Measurements from ENCODE around the gene KHDRBS2. TPM values are rescaled to one million over a fixed set of nuclear protein-coding genes. Genes with fewer than 3 reads are reported as not detected.

Gene KHDRBS2
- total and polyA plus RNA-seq, 2 donors (not counting 1 experiment from before 2014, with no cell fraction given), result not detected

- no peak for TF ChIP-seq EZH2 (IDR thresholded peaks at IDR 0.05; ENCODE audit: low read length, missing control alignments)
- TF ChIP-seq, protein P1, sequence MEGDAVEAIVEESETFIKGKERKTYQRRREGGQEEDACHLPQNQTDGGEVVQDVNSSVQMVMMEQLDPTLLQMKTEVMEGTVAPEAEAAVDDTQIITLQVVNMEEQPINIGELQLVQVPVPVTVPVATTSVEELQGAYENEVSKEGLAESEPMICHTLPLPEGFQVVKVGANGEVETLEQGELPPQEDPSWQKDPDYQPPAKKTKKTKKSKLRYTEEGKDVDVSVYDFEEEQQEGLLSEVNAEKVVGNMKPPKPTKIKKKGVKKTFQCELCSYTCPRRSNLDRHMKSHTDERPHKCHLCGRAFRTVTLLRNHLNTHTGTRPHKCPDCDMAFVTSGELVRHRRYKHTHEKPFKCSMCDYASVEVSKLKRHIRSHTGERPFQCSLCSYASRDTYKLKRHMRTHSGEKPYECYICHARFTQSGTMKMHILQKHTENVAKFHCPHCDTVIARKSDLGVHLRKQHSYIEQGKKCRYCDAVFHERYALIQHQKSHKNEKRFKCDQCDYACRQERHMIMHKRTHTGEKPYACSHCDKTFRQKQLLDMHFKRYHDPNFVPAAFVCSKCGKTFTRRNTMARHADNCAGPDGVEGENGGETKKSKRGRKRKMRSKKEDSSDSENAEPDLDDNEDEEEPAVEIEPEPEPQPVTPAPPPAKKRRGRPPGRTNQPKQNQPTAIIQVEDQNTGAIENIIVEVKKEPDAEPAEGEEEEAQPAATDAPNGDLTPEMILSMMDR (conservative IDR thresholded peaks at IDR 0.05 in 1 of 2, IDR thresholded peaks at IDR 0.05 in 1 of 2; ENCODE audit: low read depth in 1 of 2, low read length in 2 of 2), result no peak
- H2AFZ ChIP-seq (ENCODE audit: low read length), result no peak overlapping the region
- H3K4me1 ChIP-seq (ENCODE audit: control insufficient read depth, extremely low read depth, insufficient read depth, low read length), result no peaks in the 10 kb centered on the region
- H3K79me2 ChIP-seq (ENCODE audit: control insufficient read depth, insufficient read depth, low read length), result no peaks in the 10 kb centered on the region
- no peaks in the 10 kb centered on the region for H3K9me3 ChIP-seq (ENCODE audit: control insufficient read depth, insufficient read depth, low read depth, low read length)
- no peak overlapping the region for H3K27ac ChIP-seq (ENCODE audit: insufficient read depth, low read length)
- no peaks in the 10 kb centered on the region for H4K20me1 ChIP-seq (ENCODE audit: control insufficient read depth, extremely low read depth, insufficient read depth, low read length)
- no peak overlapping the region for H3K9ac ChIP-seq (ENCODE audit: insufficient read depth, low read length)
- H3K4me2 ChIP-seq (ENCODE audit: extremely low read depth, insufficient read depth, low read length), result no peak overlapping the region
- no peaks in the 10 kb centered on the region for H3K27me3 ChIP-seq (ENCODE audit: control insufficient read depth, insufficient read depth, low read length)
- no peak overlapping the region for H3K4me3 ChIP-seq (replicated peaks in 1 of 4; ENCODE audit: control extremely low read depth in 1 of 4, insufficient read depth in 1 of 4, low read depth in 3 of 4, low read length in 4 of 4)
- no peaks in the 10 kb centered on the region for H3K36me3 ChIP-seq (ENCODE audit: control insufficient read depth, insufficient read depth, low read length)
- DNase-seq (ENCODE audit: low read depth in 2 of 2), result no peak
Measured at GRCh38 chr6:61887423-61887822, 398.6 kb downstream of the KHDRBS2 start.

DNA sequence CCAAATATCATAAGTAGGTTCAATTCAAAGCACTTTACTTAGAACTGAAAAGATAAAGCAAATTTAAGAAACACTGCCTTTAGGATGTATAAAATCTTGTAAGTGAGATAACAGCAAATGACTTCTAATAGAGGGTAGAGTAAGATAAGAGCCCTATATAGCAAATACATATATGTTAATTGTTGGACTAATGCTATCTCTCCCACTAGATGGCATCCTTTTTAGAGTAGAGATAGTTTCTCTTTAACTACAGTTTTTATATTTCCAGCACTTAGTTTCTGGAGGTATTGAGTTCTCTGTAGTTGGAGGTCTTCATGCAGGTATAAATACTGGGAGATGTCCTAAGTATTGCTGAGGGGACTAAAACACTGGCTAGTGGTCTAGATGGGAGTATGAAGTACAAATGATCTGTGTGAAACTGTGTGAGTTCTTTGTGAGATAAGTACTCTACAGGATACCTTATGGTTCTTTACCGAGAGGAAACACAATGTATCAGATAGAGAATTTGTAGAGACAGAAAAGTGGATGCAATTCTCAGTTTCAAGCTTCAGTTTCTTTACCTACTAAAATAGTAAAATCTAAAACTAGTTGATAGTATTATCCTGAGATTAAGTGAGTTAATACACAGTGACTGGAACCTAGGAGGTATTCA is 399.3 kb downstream of the KHDRBS2 start:
- H3K79me2 ChIP-seq (ENCODE audit: control insufficient read depth, insufficient read depth, low read length), result no peaks in the 10 kb centered on the region
- H3K9me3 ChIP-seq (ENCODE audit: control insufficient read depth, insufficient read depth, low read depth, low read length), result no peaks in the 10 kb centered on the region
- no peak for DNase-seq (ENCODE audit: low read depth in 2 of 2)
- H3K4me1 ChIP-seq (ENCODE audit: control insufficient read depth, extremely low read depth, insufficient read depth, low read length), result no peaks in the 10 kb centered on the region
- H3K27me3 ChIP-seq (ENCODE audit: control insufficient read depth, insufficient read depth, low read length), result no peaks in the 10 kb centered on the region
- H3K27ac ChIP-seq (ENCODE audit: insufficient read depth, low read length), result no peak overlapping the region
- TF ChIP-seq EZH2 (IDR thresholded peaks at IDR 0.05; ENCODE audit: low read length, missing control alignments), result no peak
- TF ChIP-seq, protein P1 (conservative IDR thresholded peaks at IDR 0.05 in 1 of 2, IDR thresholded peaks at IDR 0.05 in 1 of 2; ENCODE audit: low read depth in 1 of 2, low read length in 2 of 2), result no peak
- no peaks in the 10 kb centered on the region for H3K36me3 ChIP-seq (ENCODE audit: control insufficient read depth, insufficient read depth, low read length)
- H2AFZ ChIP-seq (ENCODE audit: low read length), result no peak overlapping the region
- no peak overlapping the region for H3K4me2 ChIP-seq (ENCODE audit: extremely low read depth, insufficient read depth, low read length)
- no peaks in the 10 kb centered on the region for H4K20me1 ChIP-seq (ENCODE audit: control insufficient read depth, extremely low read depth, insufficient read depth, low read length)
- no peak overlapping the region for H3K9ac ChIP-seq (ENCODE audit: insufficient read depth, low read length)
- H3K4me3 ChIP-seq (replicated peaks in 1 of 4; ENCODE audit: control extremely low read depth in 1 of 4, insufficient read depth in 1 of 4, low read depth in 3 of 4, low read length in 4 of 4), result no peak overlapping the region

DNA sequence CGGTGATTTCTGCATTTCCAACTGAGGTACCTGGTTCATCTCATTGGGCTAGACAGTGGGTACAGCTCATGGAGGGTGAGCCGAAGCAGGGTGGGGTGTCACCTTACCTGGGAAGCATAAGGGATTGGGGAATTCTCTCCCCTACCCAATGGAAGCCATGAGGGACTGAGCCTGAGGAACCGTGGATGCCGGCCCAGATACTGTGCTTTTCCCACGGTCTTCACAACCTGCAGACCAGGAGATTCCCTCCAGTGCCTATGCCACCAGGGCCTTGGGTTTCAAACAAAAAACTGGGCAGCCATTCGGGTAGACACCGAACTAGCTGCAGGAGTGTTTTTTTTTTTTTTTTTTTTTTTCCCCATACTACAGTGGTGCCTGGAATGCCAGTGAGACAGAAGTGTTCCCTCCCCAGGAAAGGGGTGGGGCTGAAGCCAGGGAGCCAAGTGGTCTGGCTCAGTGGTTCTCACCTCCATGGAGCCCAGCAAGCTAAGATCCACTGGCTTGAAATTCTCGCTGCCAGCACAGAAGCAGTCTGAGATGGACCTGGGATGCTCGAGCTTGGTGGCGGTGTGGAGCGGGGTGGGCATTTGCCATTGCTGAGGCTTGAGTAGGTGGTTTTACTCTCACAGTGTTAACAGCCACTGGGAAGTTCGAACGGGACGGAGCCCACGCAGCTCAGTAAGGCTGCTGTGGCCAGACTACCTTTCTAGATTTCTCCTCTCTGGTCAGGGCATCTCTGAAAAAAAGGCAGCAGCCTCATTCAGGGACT is 416.2 kb downstream of the KHDRBS2 start:
- no peaks in the 10 kb centered on the region for H4K20me1 ChIP-seq (ENCODE audit: control insufficient read depth, extremely low read depth, insufficient read depth, low read length)
- H3K27me3 ChIP-seq (ENCODE audit: control insufficient read depth, insufficient read depth, low read length), result no peaks in the 10 kb centered on the region
- H3K27ac ChIP-seq (ENCODE audit: insufficient read depth, low read length), result no peak overlapping the region
- no peaks in the 10 kb centered on the region for H3K9me3 ChIP-seq (ENCODE audit: control insufficient read depth, insufficient read depth, low read depth, low read length)
- no peak overlapping the region for H3K4me3 ChIP-seq (replicated peaks in 1 of 4; ENCODE audit: control extremely low read depth in 1 of 4, insufficient read depth in 1 of 4, low read depth in 3 of 4, low read length in 4 of 4)
- no peak for TF ChIP-seq EZH2 (IDR thresholded peaks at IDR 0.05; ENCODE audit: low read length, missing control alignments)
- TF ChIP-seq, protein P1 (conservative IDR thresholded peaks at IDR 0.05 in 1 of 2, IDR thresholded peaks at IDR 0.05 in 1 of 2; ENCODE audit: low read depth in 1 of 2, low read length in 2 of 2), result no peak
- H3K4me1 ChIP-seq (ENCODE audit: control insufficient read depth, extremely low read depth, insufficient read depth, low read length), result no peaks in the 10 kb centered on the region
- H3K4me2 ChIP-seq (ENCODE audit: extremely low read depth, insufficient read depth, low read length), result no peak overlapping the region
- no peak overlapping the region for H2AFZ ChIP-seq (ENCODE audit: low read length)
- H3K79me2 ChIP-seq (ENCODE audit: control insufficient read depth, insufficient read depth, low read length), result no peaks in the 10 kb centered on the region
- H3K9ac ChIP-seq (ENCODE audit: insufficient read depth, low read length), result no peak overlapping the region
- no peaks in the 10 kb centered on the region for H3K36me3 ChIP-seq (ENCODE audit: control insufficient read depth, insufficient read depth, low read length)
- no peak for DNase-seq (ENCODE audit: low read depth in 2 of 2)

Data from fibroblast of lung (primary cell).